Measurements from ENCODE around the gene SEMA5A. TPM values are rescaled to one million over a fixed set of nuclear protein-coding genes. Genes with fewer than 3 reads are reported as not detected.

The SEMA5A gene
- polyA plus RNA-seq, 12 donors: 28.2 to 49.1 (median 36.4) TPM; not detected in 1

DNA sequence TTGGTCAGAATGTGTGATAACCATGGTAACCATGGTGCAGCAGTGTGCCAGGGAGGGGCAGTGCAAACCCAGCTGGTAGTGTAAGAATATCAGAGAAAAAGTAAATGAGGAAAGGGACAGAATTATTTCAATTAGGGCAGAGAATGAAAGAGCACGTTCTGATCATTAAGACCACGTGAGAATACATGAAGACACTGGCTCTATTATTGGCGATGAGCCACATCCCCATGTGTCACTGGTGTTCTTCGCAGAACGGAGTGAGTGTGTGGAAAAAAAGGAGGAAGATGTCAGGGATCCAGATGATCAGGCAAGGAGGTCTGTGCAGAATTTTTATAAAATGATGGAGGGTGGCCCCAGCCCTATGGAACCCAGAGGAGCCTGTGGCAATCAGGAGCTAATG, 315.5 kb downstream of the SEMA5A start:
- DNase-seq: no peak

DNA sequence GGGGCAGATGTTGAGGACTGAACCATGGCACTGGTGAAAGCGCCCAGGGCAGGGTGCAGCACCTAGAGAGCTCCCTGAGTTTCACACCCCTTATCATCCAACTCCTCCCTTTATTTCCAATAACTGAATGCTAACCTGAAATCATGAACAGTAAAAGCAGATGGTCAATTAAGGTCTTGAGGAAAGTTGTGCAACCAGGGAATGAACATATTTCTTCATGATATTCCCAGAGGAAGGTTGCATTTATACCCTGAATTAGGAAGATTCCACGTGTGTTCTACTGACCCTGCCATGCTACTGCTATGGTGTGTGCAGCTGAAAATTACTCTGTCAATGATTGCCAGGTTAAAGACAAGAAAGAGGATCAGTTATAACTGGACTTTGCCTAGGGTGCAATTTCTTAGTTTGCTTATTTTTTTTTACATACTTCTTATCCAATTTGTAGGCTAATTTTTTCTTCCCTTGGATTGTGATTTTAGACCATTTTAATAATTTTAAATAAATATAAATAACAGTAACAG, 319.8 kb downstream of the SEMA5A start:
- no peak for DNase-seq

DNA sequence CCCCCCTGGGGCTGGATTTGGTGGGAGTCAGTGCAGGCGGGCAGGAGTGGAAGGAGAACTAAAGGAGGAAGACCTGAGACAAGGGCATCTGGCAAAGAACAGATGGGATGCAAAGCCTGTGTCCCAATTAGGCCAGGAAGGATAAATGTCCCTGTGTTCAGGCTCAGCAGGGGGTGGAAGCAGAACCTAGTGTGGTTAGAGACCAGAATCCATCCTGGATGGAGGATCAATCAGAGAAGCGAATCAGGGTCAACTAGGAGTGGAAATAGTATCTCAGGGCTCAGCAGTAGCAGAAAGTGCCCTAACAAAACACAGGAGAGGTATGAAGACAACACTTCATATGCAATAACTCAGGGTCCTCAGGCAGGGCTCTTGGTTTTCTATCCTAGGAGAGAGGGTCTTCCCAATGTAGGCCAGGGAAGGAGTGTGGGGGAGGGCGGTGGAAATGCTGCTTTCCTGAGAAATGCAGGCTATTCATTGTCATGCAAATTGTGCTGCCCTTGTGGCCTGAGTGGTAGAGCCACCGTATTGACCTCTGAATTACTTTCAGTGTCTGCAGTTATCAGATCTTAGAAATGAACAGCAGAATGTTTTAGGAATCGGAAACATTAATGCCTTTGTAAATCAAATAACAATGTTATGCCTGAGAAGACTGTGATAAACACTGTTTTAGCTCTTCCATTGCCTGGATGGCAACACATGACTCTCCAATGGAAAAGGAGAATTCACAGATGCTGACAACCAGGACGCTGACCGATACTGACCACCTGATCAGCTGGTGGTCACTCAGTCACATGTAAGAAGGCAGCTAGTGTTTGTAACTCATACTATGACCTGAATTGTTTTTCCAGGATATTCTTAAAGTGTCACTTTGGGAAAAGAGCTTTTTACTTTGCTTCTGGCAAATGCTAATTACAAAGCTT, 323.6 kb downstream of the SEMA5A start:
- DNase-seq: no peak

DNA sequence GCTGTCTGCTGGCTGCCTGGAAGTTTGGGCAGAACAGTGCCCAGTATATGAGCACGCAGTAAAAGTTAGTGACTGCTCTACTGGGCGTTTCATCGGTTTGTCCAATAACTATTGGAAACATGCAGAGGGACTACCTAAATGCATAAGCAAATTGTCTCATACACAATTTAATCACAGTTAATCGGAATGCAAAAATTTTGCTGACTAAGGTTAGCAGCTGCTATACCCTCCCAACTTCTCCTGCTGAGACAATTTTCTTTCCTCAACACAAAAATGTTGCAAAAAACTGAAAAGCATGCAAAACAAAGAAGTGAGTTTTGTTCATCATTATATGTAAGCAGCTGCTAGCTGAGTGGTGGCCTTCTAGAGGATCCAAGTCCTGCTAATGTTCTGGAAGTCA, 327.5 kb downstream of the SEMA5A start:
- DNase-seq: no peak

DNA sequence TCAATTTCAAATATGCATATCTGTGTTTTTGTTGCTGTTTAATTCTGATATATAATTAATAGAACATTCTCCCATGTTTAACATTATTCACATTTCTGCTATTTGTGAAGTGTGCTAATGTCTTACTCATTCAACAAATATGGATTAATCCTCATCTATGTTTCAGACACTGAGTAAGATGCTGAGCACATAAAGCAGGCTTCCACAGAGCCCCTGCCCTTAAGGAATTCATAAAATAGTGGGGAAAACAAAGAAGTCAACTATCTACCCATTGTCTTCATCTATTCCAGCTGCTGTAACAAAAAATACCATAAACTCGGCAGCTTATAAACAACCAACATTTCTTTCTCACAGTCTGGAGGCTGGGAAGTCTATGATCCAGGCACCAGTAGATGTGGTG, 333.3 kb downstream of the SEMA5A start:
- no peak for DNase-seq

DNA sequence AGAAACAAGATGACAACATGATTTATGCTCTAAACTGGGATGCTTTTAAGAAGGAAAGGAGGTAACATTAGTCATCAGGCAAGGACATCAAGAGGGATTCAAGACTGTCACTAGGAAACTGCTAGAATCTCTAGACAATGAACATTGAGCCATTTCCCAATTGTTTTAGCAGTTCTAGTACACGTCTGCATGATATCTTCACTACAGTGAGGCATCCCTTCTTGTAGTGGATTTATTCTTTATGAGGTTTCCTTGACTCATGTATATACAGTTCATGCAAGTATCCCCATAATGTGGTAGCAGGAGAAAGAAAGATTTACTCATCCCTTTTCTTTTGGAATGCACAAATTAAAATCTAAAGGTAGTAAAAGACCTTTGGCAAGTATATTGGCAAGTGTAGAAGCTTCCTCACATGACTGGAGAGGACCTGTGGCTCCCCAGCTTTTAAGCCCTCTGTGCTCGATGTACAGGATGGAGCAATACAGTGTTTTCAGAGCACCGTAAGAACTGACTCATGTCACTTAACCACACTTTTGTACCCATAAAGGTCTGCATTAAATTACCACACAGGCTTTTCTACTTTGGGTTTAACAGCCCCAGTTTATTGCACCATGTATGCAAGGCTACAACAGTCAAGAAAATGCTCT, 335.9 kb downstream of the SEMA5A start:
- no peak for DNase-seq

DNA sequence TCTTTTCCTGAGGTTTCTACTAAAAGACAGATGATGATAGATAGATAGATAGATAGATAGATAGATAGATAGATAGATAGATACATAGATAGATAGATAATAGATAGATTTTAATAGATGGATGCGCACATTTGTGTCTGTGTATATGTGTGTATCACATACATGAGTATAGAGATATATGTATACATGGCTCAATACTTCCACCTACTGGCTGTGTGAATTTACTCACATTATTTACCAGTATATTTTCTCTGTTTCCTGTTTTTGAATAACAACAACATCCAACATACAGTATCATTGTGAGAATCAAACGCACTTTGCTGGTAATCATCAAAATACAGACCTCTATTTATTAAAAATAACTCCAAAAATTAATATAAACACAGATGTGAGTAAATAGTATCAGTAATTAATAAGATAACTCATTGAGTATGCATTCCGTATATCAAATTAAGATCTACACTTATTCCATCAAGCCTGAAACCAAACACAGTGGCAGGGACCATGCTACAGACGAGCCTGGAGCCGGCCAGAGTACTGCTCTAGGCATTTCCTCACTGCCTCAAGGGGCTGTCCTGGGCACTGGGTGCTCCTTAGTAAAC, 338.0 kb downstream of the SEMA5A start:
- peak; percentile 66 for DNase-seq

DNA sequence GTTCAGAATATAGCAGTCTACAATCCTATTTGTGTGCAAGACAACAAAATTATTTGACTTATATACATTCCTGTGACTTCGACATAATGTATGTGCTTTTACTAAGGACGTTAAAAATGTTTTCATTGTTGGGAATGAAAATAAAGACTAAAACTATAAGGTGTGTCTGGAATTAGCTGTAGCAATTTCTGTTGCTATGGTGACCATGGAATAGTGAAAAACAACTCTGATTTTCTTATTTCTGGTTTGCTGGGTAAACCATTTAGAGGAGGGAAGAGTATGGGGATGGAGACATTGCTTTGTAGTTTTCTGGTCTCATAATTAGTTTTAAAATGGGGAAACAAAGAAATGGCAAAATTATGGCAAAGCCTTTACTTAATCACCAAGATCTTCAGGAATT, 343.2 kb downstream of the SEMA5A start:
- DNase-seq: no peak

DNA sequence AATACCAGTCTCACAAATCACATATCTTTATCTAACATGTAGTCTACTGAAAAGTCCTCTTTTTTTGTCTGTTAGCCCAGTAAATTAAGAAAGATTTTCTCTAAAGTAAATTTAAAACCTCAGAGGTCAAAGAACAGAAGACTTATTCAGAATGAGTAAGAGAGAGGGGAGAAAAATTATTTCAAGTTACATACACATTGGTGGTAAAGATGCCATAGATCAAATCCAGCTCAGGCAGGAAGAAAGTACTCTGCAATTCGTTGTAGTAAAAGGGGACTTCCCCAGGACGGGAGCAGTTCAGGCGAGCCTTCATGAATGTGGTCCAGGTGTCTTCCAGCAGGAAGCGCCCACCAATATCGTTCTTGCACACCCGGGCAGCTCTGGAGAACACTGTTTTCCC, 344.1 kb downstream of the SEMA5A start:
- no peak for DNase-seq

DNA sequence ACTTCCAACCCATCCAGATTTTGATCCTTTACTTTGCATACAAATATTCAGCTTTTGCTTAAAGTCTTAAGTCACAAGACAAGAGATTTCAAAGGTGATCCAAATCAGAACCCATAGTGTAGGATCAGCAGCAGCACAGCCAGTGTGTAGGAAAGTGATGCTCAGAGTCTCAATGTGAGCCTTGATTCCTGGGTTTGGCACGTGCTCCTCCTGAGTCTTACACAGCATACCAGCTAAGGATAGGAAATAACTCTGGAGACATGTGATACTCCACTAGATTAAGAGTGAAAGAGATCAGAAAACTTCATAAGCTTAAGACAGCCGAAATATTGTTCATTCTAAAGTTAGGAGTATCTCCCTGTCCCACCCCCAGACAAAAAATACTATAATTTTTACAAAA, 344.9 kb downstream of the SEMA5A start:
- no peak for DNase-seq

DNA sequence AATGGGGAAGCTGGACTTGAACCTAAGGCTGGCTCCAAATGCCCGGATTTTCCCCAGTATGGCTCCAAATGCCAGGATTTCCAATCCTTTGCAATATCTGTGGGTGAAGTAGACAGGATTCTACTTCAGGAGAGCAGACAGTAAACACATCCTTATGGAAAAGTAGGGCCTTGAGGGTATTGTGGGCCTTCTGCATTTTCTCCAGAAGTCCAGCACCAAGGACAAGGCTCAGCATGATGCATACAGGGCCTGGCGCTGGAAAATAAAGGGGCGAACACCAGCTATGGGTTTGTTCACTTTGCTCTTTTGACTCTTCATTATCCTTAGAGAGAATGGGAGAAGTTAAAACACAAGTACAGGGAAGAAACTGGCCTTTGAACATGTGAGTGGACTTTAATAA, 347.5 kb downstream of the SEMA5A start:
- no peak for DNase-seq

DNA sequence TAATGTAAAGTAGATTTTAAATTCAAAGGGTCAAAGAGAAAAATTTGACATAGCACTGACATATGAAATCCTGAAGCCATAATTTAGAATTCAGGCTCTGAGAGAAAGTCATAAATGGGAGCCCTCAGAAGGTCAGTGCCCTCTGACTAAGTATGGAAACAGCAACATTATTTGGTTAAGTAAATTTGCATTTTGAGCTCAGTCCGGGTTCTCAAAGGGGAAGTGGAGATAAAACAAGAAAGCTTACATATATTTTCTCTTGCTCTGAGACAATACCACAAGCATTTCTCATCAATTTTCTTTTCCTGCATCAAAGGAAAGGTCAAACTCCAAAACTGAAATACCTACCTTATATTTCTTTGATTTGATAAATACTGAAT, 348.0 kb downstream of the SEMA5A start:
- no peak for DNase-seq

DNA sequence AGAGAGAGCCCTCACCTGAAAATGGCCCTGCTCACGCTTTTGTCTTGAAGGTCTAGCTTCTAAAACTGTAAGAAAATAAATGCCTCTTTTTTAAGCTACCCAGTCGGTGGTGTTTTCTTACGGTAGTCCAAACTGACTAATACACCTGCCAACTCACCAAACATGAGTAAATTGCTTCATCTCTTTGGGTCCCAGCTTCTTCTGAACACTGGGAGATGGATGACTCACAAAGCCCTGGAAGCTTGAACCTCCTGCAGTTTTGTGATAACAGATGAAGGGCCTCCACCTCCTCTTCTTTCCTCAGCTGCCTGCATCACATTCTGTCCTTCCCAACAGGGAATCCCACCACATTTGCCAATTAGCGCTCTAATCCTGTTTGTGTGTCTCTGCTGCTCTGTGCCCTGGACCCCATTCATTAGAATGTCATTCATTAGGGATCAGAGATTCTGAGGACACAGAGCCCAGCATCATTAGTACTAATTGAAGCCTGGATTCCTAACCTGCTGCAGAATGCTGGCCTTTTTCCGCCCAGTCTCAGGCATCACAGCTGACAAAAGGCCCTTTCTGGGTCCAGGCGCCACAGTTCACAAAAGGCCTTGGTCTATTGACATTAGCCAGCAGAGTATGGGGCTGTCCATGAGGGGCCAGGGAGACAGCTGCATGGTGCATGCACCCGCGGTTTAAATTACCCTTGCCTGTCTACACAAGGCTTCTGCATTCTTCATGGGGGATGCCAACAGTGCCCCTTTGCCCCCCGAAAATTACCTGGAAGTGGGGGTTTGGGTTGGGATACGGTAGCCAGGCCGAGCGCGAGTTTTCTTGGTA, 349.3 kb downstream of the SEMA5A start:
- no peak for DNase-seq

DNA sequence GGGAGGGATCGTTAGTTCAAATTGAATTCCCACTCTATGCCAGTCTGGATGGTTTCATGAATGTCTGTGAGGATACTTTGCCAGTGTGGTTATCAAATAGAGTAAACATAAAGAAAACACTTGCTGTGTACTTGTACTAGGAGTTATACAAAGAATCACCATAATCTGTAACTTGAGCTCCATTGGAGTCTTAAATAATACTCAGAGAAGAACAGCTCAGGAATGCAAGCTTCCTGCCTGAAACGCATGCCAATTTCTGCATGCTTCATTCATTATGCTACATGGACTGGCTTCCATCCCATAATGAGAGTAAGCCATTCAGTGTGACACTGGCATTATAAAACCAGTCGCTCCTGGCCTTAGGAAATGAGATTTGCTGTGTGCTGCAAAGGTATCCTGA, 351.4 kb downstream of the SEMA5A start:
- peak; percentile 54 for DNase-seq

DNA sequence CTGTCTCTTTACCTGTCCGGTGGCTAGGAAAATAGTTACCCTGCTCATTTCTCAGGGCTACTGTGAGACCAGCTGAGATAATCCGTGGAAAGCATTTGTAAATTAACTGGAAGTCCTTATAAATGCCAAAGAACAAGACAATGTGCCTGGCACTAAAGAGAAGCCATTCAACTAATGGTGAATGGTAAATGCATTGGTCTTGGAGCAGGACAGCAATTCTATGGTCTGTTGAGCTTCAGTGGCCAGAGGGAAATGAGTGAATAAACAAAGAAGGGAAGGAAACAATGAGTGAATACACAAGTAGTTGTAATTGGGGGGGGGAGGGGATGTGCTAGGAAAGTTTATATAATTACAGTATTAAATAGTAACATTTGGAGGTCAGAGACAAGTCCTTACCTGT, 353.6 kb downstream of the SEMA5A start:
- no peak for DNase-seq

DNA sequence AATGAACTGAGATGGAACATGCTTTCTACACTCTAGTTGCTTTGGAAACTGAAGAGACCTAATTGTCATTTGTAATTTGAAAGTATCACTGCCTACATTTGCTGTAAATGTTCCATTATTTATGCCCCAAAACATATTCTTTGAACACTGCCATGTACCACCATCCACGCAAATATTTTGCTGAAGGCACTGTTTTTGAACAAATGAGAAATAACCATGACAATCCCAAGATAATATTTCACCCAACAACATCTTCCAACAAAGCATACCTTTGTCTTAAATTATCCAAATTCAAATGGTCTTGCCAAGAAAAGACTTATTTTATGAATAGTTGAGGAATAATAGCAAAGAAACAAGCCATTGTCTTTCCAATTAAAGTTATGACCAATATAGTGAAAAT, 356.2 kb downstream of the SEMA5A start:
- no peak for DNase-seq

DNA sequence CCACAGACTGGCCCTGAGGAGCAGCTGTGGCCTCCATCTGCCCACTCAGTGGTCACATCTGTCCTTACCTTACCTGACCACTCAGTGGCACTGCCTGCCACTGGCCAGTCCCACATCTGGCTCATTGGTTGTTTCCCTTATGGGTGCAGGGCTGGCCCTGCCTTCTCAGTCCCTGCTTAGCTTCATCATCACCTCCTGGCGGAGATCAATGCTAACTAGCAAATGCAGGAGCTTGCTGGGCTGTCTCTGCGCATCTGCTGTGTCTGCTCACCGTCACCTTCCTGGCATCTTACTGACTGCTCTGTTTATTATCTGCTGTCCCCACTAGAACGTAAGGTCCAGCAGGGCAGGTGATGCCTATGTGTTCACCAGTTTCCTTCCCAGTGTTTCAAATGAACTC, 356.9 kb downstream of the SEMA5A start:
- DNase-seq: no peak

DNA sequence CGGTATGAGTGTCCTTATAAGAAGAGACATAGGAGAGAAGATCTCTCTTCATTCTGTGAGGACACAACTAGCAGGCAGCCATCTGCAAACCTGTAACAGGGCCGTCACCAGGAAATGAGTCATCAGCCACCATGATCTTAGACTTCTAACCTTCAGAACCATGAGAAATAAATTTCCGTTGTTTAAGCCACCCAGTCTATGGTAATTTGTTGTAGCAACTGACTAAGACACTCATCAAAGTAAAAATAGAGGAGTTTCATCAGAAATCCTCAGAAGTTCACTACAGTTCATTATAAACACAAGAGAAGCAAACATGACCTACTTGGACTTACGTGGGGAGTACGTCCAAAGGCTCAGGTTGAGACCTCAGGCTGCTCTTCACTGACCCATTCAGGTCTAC, 357.7 kb downstream of the SEMA5A start:
- no peak for DNase-seq

DNA sequence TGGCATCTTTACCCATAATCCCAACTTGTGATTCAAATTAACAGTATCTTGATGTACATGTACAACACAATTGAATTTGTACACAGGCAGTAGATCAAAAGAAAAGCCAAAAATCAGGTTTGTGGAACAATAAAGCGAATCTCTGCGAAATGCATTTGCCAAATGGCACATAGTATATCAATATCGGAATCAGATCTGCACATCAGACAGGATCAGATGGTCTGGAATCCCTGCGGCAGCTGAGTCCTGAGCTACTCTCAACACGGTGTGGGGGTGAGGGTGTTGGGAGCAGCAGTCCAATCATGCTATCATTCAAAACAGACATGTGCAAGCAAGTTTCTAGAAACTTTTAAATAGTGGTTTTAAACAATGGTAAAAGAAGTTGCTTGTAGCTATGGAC, 358.3 kb downstream of the SEMA5A start:
- no peak for DNase-seq

DNA sequence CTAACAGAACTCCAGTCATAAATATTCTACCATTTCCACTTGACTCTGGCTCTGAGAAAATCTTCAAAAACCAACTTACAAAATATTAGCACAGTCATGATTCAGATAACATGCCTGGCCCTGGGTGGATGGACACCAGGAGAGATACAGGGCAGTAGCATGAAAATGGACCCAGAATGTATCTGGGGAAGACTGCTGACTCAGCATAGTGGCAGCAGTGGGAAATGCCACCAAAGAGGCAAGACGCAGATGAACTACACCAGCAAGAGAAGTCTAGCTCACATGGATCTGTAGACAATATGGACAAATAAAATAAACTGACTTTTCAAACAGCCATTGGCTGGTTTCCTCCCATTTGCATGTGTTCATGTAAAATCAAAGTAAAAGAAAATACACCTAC, 359.8 kb downstream of the SEMA5A start:
- DNase-seq: no peak

DNA sequence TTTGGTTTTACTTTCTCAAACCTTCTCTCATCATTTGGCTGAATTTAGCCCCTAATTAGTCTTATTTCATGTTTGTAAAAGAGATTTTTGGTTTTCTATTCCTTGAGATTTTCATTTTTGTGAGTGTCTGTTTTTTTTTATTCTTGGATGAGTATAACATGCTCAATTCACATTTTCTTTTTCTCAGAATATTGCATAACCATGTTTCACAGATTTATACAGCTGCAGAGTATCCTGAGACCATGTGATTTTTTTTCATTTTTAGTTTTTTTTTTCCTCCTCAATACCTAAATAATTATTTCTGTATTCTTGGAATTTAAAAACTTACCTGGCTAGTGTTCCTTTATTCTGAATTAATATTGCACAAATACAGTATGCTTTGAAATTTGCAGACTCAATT, 361.9 kb downstream of the SEMA5A start:
- no peak for DNase-seq

All from muscle of arm (tissue), 12 donors.